GM23248 (cell line): ENCODE data around the gene PYGB.

Experiments
- EZH2 ChIP-seq: fragments of 200-600 bp; sonication (generic); IDR thresholded peaks from 2 replicates; pipeline ENCODE4 v1.6.1; 2018; ENCODE audit warnings: antibody characterized with exemption, mild to moderate bottlenecking; ENCODE audit not compliant: insufficient read depth, poor library complexity, severe bottlenecking
- EZH2phosphoT487 ChIP-seq: fragments of 200-600 bp; sonication (generic); IDR thresholded peaks from 2 replicates; pipeline ENCODE4 v1.6.1; 2018; ENCODE audit warnings: antibody characterized with exemption, moderate library complexity, mild to moderate bottlenecking, low read depth; ENCODE audit not compliant: insufficient read depth

DNA sequence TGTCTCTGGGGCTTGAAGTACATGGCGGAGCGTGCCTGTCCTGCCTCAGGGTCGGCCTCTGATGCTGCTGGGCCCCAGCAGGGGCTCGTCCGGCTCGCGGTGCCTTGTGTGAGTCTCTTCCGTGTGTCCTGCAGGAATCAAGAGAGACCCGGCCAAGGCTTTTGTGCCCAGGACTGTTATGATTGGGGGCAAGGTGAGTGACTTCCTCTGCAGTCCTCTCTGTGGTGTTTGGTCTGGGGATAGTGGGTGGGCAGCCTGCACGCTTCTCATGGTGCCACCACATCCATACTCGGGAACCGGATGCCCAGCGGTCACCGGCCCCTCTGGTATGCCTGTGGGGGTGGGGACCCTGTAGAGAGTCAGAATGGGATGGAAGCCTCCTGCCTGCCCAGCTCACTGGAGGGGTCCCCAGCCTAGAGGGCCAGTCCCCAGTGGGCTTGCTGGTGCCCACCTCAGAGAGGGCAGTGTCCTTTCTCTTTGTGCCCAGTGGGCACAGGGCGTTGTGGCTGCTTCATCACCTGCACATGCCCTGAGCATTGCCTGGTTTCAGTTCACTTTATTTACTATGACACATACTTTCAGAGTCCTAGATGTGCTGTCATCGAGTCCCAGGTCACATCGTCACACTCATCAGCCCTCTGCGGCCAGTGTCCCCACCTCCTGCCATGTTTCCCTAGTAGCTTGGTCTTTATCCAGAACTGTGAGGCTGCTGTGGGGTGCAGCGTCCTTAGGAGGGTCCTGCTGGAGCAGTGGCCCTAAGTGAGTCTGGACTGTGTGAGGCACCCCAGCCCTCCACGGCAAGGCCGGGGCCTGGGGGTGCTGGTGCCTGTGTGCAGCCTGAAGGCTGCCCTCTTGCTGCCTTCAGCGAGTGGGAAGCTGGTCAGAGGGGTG lies 40.7 kb downstream of the PYGB start:
- TF ChIP-seq EZH2 = no peak
- TF ChIP-seq EZH2phosphoT487 = no peak
